ENCODE data around the gene ZNF285.
"Not testable (repeated sequence)": the region's sequence is repeated elsewhere in the genome, so short reads cannot be mapped to it uniquely, and the experiment has no call there.

ZNF285 gene

GRCh38 chr19:44341794-44342193 lies 59.6 kb downstream of the ZNF285 start:
- Mint-ChIP-seq H3K27ac (no peak overlapping the region), H3K36me3 (ENCODE audit: low read depth) (no peaks in the 10 kb centered on the region), H3K4me1 (ENCODE audit: low read depth) (no peaks in the 10 kb centered on the region), H3K9me3 (peaks cover 51% of the 10 kb centered on the region), H3K27me3 (ENCODE audit: low read depth) (no peaks in the 10 kb centered on the region), H3K4me3 (no peak overlapping the region)

- not testable (repeated sequence) for H3K4me3 Mint-ChIP-seq; H3K4me1 Mint-ChIP-seq (ENCODE audit: low read depth); H3K27me3 Mint-ChIP-seq (ENCODE audit: low read depth); H3K36me3 Mint-ChIP-seq (ENCODE audit: low read depth); H3K27ac Mint-ChIP-seq
- peaks cover 75% of the 10 kb centered on the region for H3K9me3 Mint-ChIP-seq
Measured at GRCh38 chr19:44334639-44335038, 66.8 kb downstream of the ZNF285 start.
